MM.1S (cell line): ENCODE results near the gene ZNF428.

Source experiments
- DNase-seq: peaks from one replicate; pipeline ENCODE4 v3.0.0-alpha.2; 2015
- H2AFZ ChIP-seq: fragments of 300-600 bp; sonication (generic); 2 replicates; pipeline ENCODE4 v1.6.0; 2016; ENCODE audit warnings: antibody characterized with exemption, low read length
- H3F3A ChIP-seq: fragments of 300-600 bp; sonication (generic); 2 replicates; pipeline ENCODE4 v1.6.1; 2016; ENCODE audit warnings: mild to moderate bottlenecking, antibody characterized with exemption, low read length, moderate library complexity, mixed read lengths; ENCODE audit not compliant: insufficient read depth
- H3K27ac ChIP-seq: fragments of 300-600 bp; sonication (generic); 2 replicates; pipeline ENCODE4 v1.5.1; 2016; ENCODE audit warnings: mild to moderate bottlenecking, low read length
- H3K27me3 ChIP-seq: fragments of 300-600 bp; sonication (generic); replicated peaks from 2 replicates; pipeline ENCODE4 v1.6.0; 2016; ENCODE audit warnings: low read length; ENCODE audit not compliant: insufficient read depth
- H3K36me3 ChIP-seq: fragments of 300-600 bp; sonication (generic); replicated peaks from 2 replicates; pipeline ENCODE4 v1.6.1; 2016; ENCODE audit warnings: mild to moderate bottlenecking, low read length, mixed read lengths; ENCODE audit not compliant: insufficient read depth
- H3K4me1 ChIP-seq: fragments of 300-600 bp; sonication (generic); 2 replicates; pipeline ENCODE4 v1.6.1; 2016; ENCODE audit warnings: low read length, mixed read lengths
- H3K4me2 ChIP-seq: fragments of 300-600 bp; sonication (generic); 2 replicates; pipeline ENCODE4 v1.6.0; 2016; ENCODE audit warnings: low read depth, low read length
- H3K4me3 ChIP-seq: fragments of 300-600 bp; sonication (generic); 2 replicates; pipeline ENCODE4 v1.5.1; 2016; ENCODE audit warnings: low read length, mixed read lengths
- H3K79me2 ChIP-seq: fragments of 300-600 bp; sonication (generic); 2 replicates; pipeline ENCODE4 v1.6.1; 2016; ENCODE audit warnings: mixed run types, low read length, mixed read lengths
- H3K9ac ChIP-seq: fragments of 300-600 bp; sonication (generic); 2 replicates; pipeline ENCODE4 v1.6.1; 2016; ENCODE audit warnings: low read length, mixed read lengths
- H3K9me2 ChIP-seq: fragments of 300-600 bp; sonication (generic); replicated peaks from 2 replicates; pipeline ENCODE4 v1.6.1; 2016; ENCODE audit warnings: mild to moderate bottlenecking, low read length, mixed read lengths; ENCODE audit not compliant: insufficient read depth
- H3K9me3 ChIP-seq: fragments of 300-600 bp; sonication (generic); replicated peaks from 2 replicates; pipeline ENCODE4 v1.6.1; 2016; ENCODE audit warnings: mild to moderate bottlenecking, low read length, mixed read lengths; ENCODE audit not compliant: insufficient read depth
- H4K20me1 ChIP-seq: fragments of 300-600 bp; sonication (generic); 2 replicates; pipeline ENCODE4 v1.6.1; 2016; ENCODE audit warnings: mild to moderate bottlenecking, low read length, moderate library complexity, mixed read lengths; ENCODE audit not compliant: insufficient read depth
- CTCF ChIP-seq: fragments of 300-600 bp; sonication (generic); IDR thresholded peaks from 2 replicates; pipeline ENCODE4 v1.5.1; 2016; ENCODE audit warnings: antibody characterized with exemption, low read length, mixed read lengths
- EZH2 ChIP-seq: fragments of 300-600 bp; sonication (generic); optimal IDR thresholded peaks from 2 replicates; pipeline ENCODE3; 2017; ENCODE audit warnings: low read depth, mild to moderate bottlenecking, antibody characterized with exemption, low read length, mixed read lengths
- EZH2phosphoT487 ChIP-seq: fragments of 300-600 bp; sonication (generic); IDR thresholded peaks from 2 replicates; pipeline ENCODE4 v1.6.1; 2018; ENCODE audit warnings: antibody characterized with exemption, low read length

Gene ZNF428

GRCh38 chr19:43594710-43595604 lies 24.5 kb downstream of the ZNF428 start:
- Histone ChIP-seq H3K4me3 (peak overlapping the region; percentile 71), H3K9me2 (no peaks in the 10 kb centered on the region), H3K4me2 (peak overlapping the region; percentile 98), H3K4me1 (peaks cover 11% of the 10 kb centered on the region), H3K79me2 (peaks cover 59% of the 10 kb centered on the region), H3K9ac (peak overlapping the region; percentile 95), H3K27ac (peak overlapping the region; percentile 55; the same call in 1 of the 2 replicates), H2AFZ (peak overlapping the region; percentile 80), H3K9me3 (no peaks in the 10 kb centered on the region), H3K36me3 (peaks cover 2% of the 10 kb centered on the region; the same call in 1 of the 2 replicates), H3F3A (peaks cover 7% of the 10 kb centered on the region; the same call in 1 of the 2 replicates), H3K27me3 (no peaks in the 10 kb centered on the region), H4K20me1 (no peaks in the 10 kb centered on the region)
- DNase-seq = peak; percentile 75
- TF ChIP-seq EZH2phosphoT487 (no peak), CTCF (peak; percentile 84)

- Histone ChIP-seq H3K27ac (no peak overlapping the region), H3K9ac (no peak overlapping the region)
Observed at GRCh38 chr19:43594081-43594697, 25.2 kb downstream of the ZNF428 start.

GRCh38 chr19:43592800-43593350 lies 26.6 kb downstream of the ZNF428 start:
- Histone ChIP-seq H3K36me3 (peaks cover 2% of the 10 kb centered on the region; the same call in 1 of the 2 replicates), H3K4me2 (no peak overlapping the region), H3K27me3 (no peaks in the 10 kb centered on the region), H4K20me1 (no peaks in the 10 kb centered on the region), H3K4me3 (no peak overlapping the region), H3K9ac (no peak overlapping the region), H3K9me3 (no peaks in the 10 kb centered on the region), H3F3A (peaks cover 7% of the 10 kb centered on the region; the same call in 1 of the 2 replicates), H3K9me2 (no peaks in the 10 kb centered on the region), H3K79me2 (peaks cover 39% of the 10 kb centered on the region), H2AFZ (no peak overlapping the region), H3K27ac (no peak overlapping the region), H3K4me1 (peaks cover 7% of the 10 kb centered on the region)
- DNase-seq = no peak
- TF ChIP-seq EZH2 = no peak
- no peak for TF ChIP-seq EZH2phosphoT487
- no peak for TF ChIP-seq CTCF

More at GRCh38 chr19:43594081-43594697, 25.2 kb downstream of the ZNF428 start:
- no peaks in the 10 kb centered on the region for H3K9me3 ChIP-seq
- no peak for DNase-seq
- peak overlapping the region; percentile 71 for H3K4me3 ChIP-seq
- TF ChIP-seq EZH2phosphoT487 = no peak
- TF ChIP-seq CTCF = no peak
- TF ChIP-seq EZH2 = no peak
- no peak overlapping the region for H2AFZ ChIP-seq
- H3K36me3 ChIP-seq = peaks cover 2% of the 10 kb centered on the region; the same call in 1 of the 2 replicates
- H3K4me2 ChIP-seq = peak overlapping the region; percentile 98; the same call in 1 of the 2 replicates
- no peaks in the 10 kb centered on the region for H3K9me2 ChIP-seq
- H3K79me2 ChIP-seq = peaks cover 52% of the 10 kb centered on the region
- no peaks in the 10 kb centered on the region for H4K20me1 ChIP-seq
- H3K4me1 ChIP-seq = peaks cover 11% of the 10 kb centered on the region
- H3F3A ChIP-seq = peaks cover 7% of the 10 kb centered on the region; the same call in 1 of the 2 replicates
- no peaks in the 10 kb centered on the region for H3K27me3 ChIP-seq
